Stimulated activated naive CD8-positive, alpha-beta T cell treated with anti-CD3 and anti-CD28 coated beads, Interleukin-15, amount 100 ng/mL, for 72 hours (primary cell): ENCODE results near the gene VSX1.
A peak's percentile ranks its signal among the peaks of the same experiment; 100 is the strongest.

ENCODE experiments used
- ATAC-seq: fragments of 150-1000 bp; cut with Tn5 transposase; 2 replicates; pipeline ENCODE4 v1.10.0; 2021; ENCODE audit warnings: mild to moderate bottlenecking, moderate library complexity
- DNase-seq, 2 donors: peaks; one replicate each; pipeline ENCODE4 v3.0.0; 2021 to 2022
- H3K27ac Mint-ChIP-seq, 2 donors: one replicate each; pipeline ENCODE4 v1.8.0; 2022; ENCODE audit warnings: mild to moderate bottlenecking in 2 of 2, mixed read lengths in 2 of 2, moderate library complexity in 2 of 2
- H3K27me3 Mint-ChIP-seq: one replicate; pipeline ENCODE4 v1.8.0; 2022; ENCODE audit warnings: mixed read lengths
- H3K4me1 Mint-ChIP-seq: one replicate; pipeline ENCODE4 v1.8.0; 2022; ENCODE audit warnings: mild to moderate bottlenecking, mixed read lengths
- H3K4me3 Mint-ChIP-seq, 2 donors: one replicate each; pipeline ENCODE4 v1.8.0; 2022; ENCODE audit warnings: mild to moderate bottlenecking in 2 of 2, mixed read lengths in 2 of 2, moderate library complexity in 1 of 2
- H3K9me3 Mint-ChIP-seq, 2 donors: one replicate each; pipeline ENCODE4 v1.8.0; 2022; ENCODE audit warnings: mixed read lengths in 2 of 2

VSX1 gene

DNA sequence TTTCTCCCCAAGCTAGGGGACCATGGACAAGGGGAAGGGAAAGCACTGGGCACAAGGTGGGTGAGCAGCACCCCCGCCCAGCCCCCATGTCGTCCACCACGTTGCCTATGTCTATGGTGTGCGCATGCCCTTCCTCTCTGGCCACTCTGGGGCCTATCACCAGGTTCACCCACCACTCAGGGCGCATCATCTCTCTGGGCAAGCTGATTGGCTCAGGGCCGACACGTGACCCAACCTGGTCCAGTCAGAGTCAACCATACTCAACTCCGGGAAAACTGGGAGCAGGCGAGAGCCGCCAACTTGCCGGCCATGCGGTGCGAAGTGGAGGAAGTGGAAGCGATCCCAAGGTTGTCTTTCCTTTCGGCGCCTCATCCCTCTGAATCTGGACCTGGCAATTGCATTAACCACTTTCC is 49.9 kb downstream of the VSX1 start:
- no peaks in the 10 kb centered on the region for H3K27me3 Mint-ChIP-seq
- DNase-seq, result no peak
- H3K9me3 Mint-ChIP-seq, result no peaks in the 10 kb centered on the region
- no peak for ATAC-seq
- peaks cover 37% of the 10 kb centered on the region for H3K4me1 Mint-ChIP-seq
- H3K27ac Mint-ChIP-seq, result no peak overlapping the region
- no peak overlapping the region for H3K4me3 Mint-ChIP-seq

DNA sequence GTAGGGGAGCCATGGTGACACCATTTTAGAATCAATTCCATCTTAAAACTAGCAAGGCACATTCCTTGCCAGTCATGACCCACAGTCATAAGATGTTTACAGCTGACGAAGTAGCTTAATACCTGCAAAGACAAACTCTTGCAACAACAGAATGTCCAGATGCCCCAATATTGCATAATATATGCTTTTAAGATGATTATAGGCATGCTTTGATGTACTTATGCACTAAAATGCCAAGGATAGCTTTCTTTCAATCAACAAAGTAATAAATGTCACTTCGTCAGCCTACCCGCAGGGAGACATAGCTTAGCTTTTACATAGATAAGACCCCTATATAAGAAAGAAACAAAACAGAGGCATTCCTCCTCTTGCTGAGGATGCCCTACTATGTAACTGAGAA is 50.7 kb downstream of the VSX1 start:
- Mint-ChIP-seq H3K4me3 (no peak overlapping the region), H3K27ac (peak overlapping the region in 1 of 2 donors; percentile 27), H3K4me1 (peaks cover 29% of the 10 kb centered on the region), H3K9me3 (no peaks in the 10 kb centered on the region), H3K27me3 (no peaks in the 10 kb centered on the region)
- ATAC-seq (no peak), DNase-seq (no peak)

DNA sequence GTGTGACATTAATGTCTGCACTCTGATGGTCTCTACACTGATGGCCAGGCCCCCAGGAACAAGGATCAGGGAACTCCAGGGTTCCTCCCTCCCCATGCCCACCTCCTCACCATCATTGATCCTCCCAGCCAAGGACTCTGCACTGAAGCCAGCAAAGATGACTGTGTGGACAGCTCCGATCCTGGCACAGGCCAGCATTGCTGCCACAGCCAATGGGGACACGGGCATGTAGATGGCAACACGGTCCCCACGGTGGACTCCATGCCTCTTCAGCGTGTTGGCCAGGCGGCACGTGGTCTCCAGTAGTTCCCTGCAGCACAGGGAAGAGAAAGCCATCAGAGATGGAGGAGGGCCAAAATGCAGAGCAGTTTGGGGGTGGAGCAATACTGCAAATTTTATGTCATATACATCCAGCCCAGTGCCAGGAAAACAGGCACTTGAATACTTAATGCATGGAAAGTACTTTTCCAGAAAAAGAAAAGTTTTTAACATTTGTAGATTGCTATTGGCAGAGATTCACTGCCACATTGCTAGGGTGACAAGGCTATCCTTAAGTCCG is 51.2 kb downstream of the VSX1 start:
- DNase-seq (no peak), ATAC-seq (no peak)
- peaks cover 24% of the 10 kb centered on the region for H3K4me1 Mint-ChIP-seq
- no peaks in the 10 kb centered on the region for H3K27me3 Mint-ChIP-seq
- H3K4me3 Mint-ChIP-seq, result no peak overlapping the region
- H3K27ac Mint-ChIP-seq, result no peak overlapping the region
- H3K9me3 Mint-ChIP-seq, result no peaks in the 10 kb centered on the region

GRCh38 chr20:25030007-25030648 is 51.8 kb downstream of the VSX1 start:
- H3K4me1 Mint-ChIP-seq, result peaks cover 20% of the 10 kb centered on the region
- H3K4me3 Mint-ChIP-seq, result no peak overlapping the region
- no peak for DNase-seq
- no peaks in the 10 kb centered on the region for H3K9me3 Mint-ChIP-seq
- no peak for ATAC-seq
- no peak overlapping the region for H3K27ac Mint-ChIP-seq
- H3K27me3 Mint-ChIP-seq, result no peaks in the 10 kb centered on the region

GRCh38 chr20:25025986-25026605 is 55.8 kb downstream of the VSX1 start:
- DNase-seq, result no peak
- peaks cover 16% of the 10 kb centered on the region for H3K4me1 Mint-ChIP-seq
- H3K27ac Mint-ChIP-seq, result peak overlapping the region in 1 of 2 donors; percentile 78

More at GRCh38 chr20:25025986-25026605, 55.8 kb downstream of the VSX1 start:
- no peak for ATAC-seq
- H3K27me3 Mint-ChIP-seq, result no peaks in the 10 kb centered on the region
- H3K9me3 Mint-ChIP-seq, result no peaks in the 10 kb centered on the region
- H3K4me3 Mint-ChIP-seq, result no peak overlapping the region
